ENCODE data around the gene SV2C. TPM values are rescaled to one million over a fixed set of nuclear protein-coding genes. Genes with fewer than 3 reads are reported as not detected.

Gene SV2C
- total RNA-seq, 4 donors from 2014 or later: 0.16 to 2.6 (median 0.30) TPM

DNA sequence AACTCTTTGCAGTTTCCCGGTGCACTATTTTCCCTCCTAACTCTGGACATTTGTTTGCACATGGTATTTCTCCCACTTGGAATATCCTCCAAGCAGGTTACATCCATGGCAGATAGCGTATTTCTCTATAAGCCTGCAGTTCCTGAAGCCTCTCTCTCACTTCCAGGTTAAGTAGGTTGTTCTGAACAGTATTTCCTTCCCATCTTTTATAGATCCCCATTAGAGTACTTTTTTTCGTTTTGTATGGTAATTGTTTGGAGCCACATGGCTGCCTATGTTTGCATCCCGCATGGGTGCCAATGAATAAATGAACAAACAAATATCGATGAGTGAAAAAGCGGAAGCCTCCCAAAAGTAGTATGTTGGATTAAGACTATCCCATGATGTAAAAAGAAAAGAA is 206.5 kb downstream of the SV2C start:
- no peaks in the 10 kb centered on the region for H3K36me3 ChIP-seq
- WGBS, 2 donors (ENCODE audit: low coverage in 1 of 2): 78 to 88% methylated on average over 6 of the region's 6 CpGs
- TF ChIP-seq POLR2A (IDR thresholded peaks at IDR 0.05): no peak
- in situ Hi-C loops (cut with MboI; ENCODE audit: low pct_ligation_motif_present in 1 of 4, low pct_unique_long_range_greater_than_20kb in 1 of 4, low sequenced_read_pairs in 3 of 4): no loop called here
- H3K9me3 ChIP-seq: no peaks in the 10 kb centered on the region
- no peaks in the 10 kb centered on the region for H3K27me3 ChIP-seq
- no peak overlapping the region for H3K4me3 ChIP-seq
- intact Hi-C loops (cut with DNase I; ENCODE audit: low total_unique reads): no loop called here
- no peak for DNase-seq
- peaks cover 0 to 9% (median 0%) of the 10 kb centered on the region in 4 donors for H3K4me1 ChIP-seq
- no peak overlapping the region for H3K27ac ChIP-seq

DNA sequence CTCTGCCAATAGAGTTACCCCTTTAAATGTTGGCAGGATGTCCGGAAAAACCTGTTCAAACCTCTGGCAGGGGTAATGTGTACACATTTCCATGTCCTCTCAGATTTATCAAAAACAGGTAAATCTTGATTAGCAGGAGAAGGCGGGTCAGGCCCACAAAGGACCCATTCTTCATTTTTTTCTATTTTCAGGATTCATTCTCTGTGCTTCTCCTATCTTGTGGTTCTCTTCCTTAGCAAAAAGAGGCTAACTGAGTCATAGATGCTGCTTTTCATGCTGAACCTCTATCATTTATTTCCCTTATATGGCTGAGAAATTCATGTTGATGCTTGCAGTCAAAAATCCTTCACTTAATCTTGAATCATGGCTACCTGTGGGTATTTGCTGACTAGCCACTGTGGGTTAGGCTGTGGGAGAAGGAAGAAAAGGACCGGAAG is 207.2 kb downstream of the SV2C start:
- intact Hi-C loops (cut with DNase I; ENCODE audit: low total_unique reads): no loop called here
- Histone ChIP-seq H3K4me1 (peaks cover 0 to 9% (median 0%) of the 10 kb centered on the region in 4 donors), H3K4me3 (no peak overlapping the region), H3K27me3 (no peaks in the 10 kb centered on the region), H3K9me3 (no peaks in the 10 kb centered on the region), H3K27ac (no peak overlapping the region), H3K36me3 (no peaks in the 10 kb centered on the region)
- in situ Hi-C loops (cut with MboI; ENCODE audit: low pct_ligation_motif_present in 1 of 4, low pct_unique_long_range_greater_than_20kb in 1 of 4, low sequenced_read_pairs in 3 of 4): no loop called here
- 61 to 87% methylated on average over 3 of the region's 3 CpGs for WGBS, 2 donors (ENCODE audit: low coverage in 1 of 2)
- TF ChIP-seq EP300 (IDR thresholded peaks at IDR 0.05; ENCODE audit: low read depth): no peak
- no peak for TF ChIP-seq POLR2A (IDR thresholded peaks at IDR 0.05)
- TF ChIP-seq POLR2AphosphoS5 (IDR thresholded peaks at IDR 0.05): no peak
- TF ChIP-seq, protein P1, sequence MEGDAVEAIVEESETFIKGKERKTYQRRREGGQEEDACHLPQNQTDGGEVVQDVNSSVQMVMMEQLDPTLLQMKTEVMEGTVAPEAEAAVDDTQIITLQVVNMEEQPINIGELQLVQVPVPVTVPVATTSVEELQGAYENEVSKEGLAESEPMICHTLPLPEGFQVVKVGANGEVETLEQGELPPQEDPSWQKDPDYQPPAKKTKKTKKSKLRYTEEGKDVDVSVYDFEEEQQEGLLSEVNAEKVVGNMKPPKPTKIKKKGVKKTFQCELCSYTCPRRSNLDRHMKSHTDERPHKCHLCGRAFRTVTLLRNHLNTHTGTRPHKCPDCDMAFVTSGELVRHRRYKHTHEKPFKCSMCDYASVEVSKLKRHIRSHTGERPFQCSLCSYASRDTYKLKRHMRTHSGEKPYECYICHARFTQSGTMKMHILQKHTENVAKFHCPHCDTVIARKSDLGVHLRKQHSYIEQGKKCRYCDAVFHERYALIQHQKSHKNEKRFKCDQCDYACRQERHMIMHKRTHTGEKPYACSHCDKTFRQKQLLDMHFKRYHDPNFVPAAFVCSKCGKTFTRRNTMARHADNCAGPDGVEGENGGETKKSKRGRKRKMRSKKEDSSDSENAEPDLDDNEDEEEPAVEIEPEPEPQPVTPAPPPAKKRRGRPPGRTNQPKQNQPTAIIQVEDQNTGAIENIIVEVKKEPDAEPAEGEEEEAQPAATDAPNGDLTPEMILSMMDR (IDR thresholded peaks at IDR 0.05): no peak
- DNase-seq: no peak

DNA sequence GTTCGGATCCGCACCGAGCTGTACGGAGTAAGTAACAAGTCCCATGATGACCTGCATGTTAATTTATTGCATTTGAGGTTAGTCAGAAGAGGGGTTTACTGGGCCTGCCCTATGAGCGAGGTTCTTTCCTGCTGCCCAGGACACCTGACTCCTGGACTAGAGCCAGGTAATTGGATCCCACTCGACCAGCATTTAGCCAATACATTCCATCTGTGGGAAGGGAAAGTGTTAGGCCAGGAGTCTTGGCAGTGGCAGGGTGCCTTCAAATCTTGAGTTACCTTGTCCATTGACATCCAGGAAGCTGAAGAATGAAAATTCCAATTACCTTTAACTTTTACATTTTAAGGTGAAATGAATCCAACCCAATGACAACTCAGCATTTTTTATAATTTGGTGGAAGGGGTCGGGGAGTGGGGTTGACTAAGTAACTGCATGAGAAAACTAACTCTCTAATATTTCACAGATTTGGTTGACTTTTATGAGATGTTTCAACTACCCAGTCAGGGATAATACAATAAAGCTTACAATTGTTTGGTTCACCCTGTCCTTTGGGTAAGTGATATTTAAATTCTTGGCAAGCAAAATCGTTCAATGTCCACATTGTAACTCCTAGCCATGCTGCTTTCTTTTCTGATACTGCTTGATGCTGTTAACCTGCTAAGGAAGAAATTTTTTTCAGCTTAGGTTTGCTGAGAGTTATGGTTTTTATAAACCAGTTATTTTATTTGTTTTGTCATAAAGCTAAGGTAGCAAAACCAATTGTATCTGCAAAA is 208.3 kb downstream of the SV2C start:
- intact Hi-C loops (cut with DNase I; ENCODE audit: low total_unique reads): no loop called here
- Histone ChIP-seq H3K9me3 (no peaks in the 10 kb centered on the region), H3K36me3 (no peaks in the 10 kb centered on the region), H3K27me3 (no peaks in the 10 kb centered on the region), H3K27ac (peak overlapping the region in 1 of 4 donors; percentile 32), H3K4me3 (no peak overlapping the region), H3K4me1 (peaks cover 0 to 9% (median 0%) of the 10 kb centered on the region in 4 donors)
- in situ Hi-C loops (cut with MboI; ENCODE audit: low pct_ligation_motif_present in 1 of 4, low pct_unique_long_range_greater_than_20kb in 1 of 4, low sequenced_read_pairs in 3 of 4): no loop called here
- WGBS, 2 donors (ENCODE audit: low coverage in 1 of 2): 71 to 83% methylated on average over 8 of the region's 8 CpGs
- TF ChIP-seq, protein P1 (IDR thresholded peaks at IDR 0.05): no peak
- no peak for DNase-seq

DNA sequence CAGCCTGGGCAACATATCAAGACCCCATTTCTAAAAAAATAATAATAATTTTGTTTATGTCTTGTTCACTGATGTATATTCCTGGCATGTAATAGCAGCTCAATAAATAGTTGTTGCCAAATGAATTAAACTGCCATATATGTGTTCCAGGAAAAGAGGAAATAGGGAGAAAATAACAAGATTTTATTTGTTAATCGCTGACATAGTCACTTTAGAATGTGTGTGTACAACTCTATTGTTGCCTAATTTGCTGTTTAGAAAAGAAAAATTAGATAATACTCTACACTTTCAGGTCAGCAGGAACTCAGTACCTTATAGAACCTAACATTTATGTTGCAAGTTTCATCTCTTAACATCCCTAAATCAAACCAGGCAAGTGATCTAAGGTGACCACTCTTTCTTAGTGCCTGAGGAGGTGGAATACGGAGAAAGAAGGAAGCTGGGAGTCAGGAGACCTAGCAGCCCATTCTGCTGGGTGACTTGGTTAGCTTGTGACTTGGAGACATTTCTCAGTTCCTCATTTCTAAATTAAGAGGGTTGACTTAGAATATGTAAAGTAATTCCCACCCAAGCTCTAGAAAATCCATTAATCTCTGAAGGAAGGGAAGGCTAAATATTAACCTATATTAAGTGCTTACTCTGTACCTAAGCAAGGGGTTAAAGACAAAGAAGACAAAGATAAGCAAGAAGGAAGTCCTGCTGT is 209.6 kb downstream of the SV2C start:
- no peak overlapping the region for H3K4me3 ChIP-seq
- peak overlapping the region in 2 of 4 donors; percentile 19 to 32 for H3K27ac ChIP-seq
- TF ChIP-seq EP300 (IDR thresholded peaks at IDR 0.05; ENCODE audit: low read depth) (no peak), POLR2A (IDR thresholded peaks at IDR 0.05) (no peak), POLR2AphosphoS5 (IDR thresholded peaks at IDR 0.05) (no peak)
- TF ChIP-seq, protein P1 (IDR thresholded peaks at IDR 0.05): no peak
- H3K9me3 ChIP-seq: no peaks in the 10 kb centered on the region
- H3K4me1 ChIP-seq: peaks cover 0 to 9% (median 0%) of the 10 kb centered on the region in 4 donors
- 76 to 92% methylated on average over 2 of the region's 2 CpGs for WGBS, 2 donors (ENCODE audit: low coverage in 1 of 2)
- no peaks in the 10 kb centered on the region for H3K27me3 ChIP-seq
- intact Hi-C loops (cut with DNase I; ENCODE audit: low total_unique reads) (no loop called here), in situ Hi-C loops (cut with MboI; ENCODE audit: low pct_ligation_motif_present in 1 of 4, low pct_unique_long_range_greater_than_20kb in 1 of 4, low sequenced_read_pairs in 3 of 4) (no loop called here)
- no peaks in the 10 kb centered on the region for H3K36me3 ChIP-seq
- no peak for DNase-seq
